ENCODE data around the gene TRIM47. TPM values are rescaled to one million over a fixed set of nuclear protein-coding genes. Genes with fewer than 3 reads are reported as not detected.

Gene TRIM47
- total RNA-seq, 1 experiment from 2014 or later = 2.5 TPM

DNA sequence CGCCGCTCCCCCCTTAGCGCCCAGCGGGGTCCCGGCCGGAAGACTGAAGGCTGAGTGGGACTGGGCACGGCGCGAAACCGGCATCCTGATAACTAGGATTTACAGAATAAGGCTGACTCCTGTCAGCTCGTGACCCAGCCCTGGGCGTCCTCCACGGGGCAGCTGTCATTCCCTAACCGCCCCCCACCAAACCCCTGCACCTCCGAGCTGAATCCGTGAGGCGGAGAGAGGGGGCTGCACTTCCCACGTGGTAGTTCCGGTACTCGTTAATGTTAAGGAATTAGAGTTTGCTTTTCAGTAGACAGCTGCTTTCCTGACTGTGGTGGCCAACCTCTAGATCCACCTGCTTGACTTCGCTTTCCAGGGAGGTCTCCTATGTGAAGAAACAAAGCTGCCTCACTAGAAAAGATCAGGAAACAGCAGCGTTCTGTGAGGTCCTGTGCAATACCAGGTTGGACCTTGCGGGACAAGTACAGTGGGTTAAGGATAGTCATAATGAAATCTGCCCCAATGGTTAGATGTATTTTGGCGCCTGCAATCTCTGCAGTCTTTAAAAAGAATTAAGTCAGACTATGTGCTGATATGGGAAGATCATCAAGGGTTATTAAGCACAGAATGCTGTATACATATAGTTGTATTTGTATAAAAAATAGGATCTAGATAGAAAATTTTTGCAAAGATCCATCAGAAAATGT, 22.2 kb downstream of the TRIM47 start:
- POLR2A ChIA-PET = interaction anchor here (1.0 to 3.2 kb wide), 6 partner anchors 40 to 215 kb away, joined by 3 to 37 read pairs (median 6); partner anchors contain the start of genes GALK1 and TRIM65
- CTCF ChIA-PET = interaction anchor here (0.6 to 3.0 kb wide), 12 partner anchors 10 to 200 kb away, joined by 3 to 34 read pairs (median 7); partner anchors contain the start of genes TRIM47 and TRIM65
- TSS peak; percentile 84 for BruUV-seq (replicated peaks)
- intact Hi-C loops (cut with micrococcal nuclease; ENCODE audit: unreplicated experiment) = no loop called here
- Mint-ChIP-seq H3K27ac (ENCODE audit: unreplicated experiment) (no peak overlapping the region), H3K27me3 (ENCODE audit: insufficient read depth, unreplicated experiment) (no peaks in the 10 kb centered on the region), H3K9me3 (ENCODE audit: unreplicated experiment) (no peaks in the 10 kb centered on the region), H3K4me1 (ENCODE audit: low read depth, unreplicated experiment) (peaks cover 12% of the 10 kb centered on the region), H3K36me3 (ENCODE audit: insufficient read depth, unreplicated experiment) (no peaks in the 10 kb centered on the region), H3K4me3 (ENCODE audit: unreplicated experiment) (no peak overlapping the region)
- Histone ChIP-seq H3K27me3 (replicated peaks; ENCODE audit: control insufficient read depth, insufficient read depth, low read length) (no peaks in the 10 kb centered on the region), H3K4me1 (peaks cover 6% of the 10 kb centered on the region), H3K9me3 (no peaks in the 10 kb centered on the region), H3K36me3 (ENCODE audit: control insufficient read depth, insufficient read depth, low read length) (no peaks in the 10 kb centered on the region), H3K4me3 (ENCODE audit: low read depth, low read length) (peak overlapping the region; percentile 85)
- DNase-seq = peak in 1 of 2 experiments; percentile 50
- TF ChIP-seq, protein P1, sequence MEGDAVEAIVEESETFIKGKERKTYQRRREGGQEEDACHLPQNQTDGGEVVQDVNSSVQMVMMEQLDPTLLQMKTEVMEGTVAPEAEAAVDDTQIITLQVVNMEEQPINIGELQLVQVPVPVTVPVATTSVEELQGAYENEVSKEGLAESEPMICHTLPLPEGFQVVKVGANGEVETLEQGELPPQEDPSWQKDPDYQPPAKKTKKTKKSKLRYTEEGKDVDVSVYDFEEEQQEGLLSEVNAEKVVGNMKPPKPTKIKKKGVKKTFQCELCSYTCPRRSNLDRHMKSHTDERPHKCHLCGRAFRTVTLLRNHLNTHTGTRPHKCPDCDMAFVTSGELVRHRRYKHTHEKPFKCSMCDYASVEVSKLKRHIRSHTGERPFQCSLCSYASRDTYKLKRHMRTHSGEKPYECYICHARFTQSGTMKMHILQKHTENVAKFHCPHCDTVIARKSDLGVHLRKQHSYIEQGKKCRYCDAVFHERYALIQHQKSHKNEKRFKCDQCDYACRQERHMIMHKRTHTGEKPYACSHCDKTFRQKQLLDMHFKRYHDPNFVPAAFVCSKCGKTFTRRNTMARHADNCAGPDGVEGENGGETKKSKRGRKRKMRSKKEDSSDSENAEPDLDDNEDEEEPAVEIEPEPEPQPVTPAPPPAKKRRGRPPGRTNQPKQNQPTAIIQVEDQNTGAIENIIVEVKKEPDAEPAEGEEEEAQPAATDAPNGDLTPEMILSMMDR (IDR thresholded peaks at IDR 0.05; ENCODE audit: insufficient read depth in 1 of 2, low read depth in 1 of 2, low read length in 1 of 2, severe bottlenecking in 1 of 2, unreplicated experiment in 1 of 2) = peak in 1 of 2 experiments; percentile 20

DNA sequence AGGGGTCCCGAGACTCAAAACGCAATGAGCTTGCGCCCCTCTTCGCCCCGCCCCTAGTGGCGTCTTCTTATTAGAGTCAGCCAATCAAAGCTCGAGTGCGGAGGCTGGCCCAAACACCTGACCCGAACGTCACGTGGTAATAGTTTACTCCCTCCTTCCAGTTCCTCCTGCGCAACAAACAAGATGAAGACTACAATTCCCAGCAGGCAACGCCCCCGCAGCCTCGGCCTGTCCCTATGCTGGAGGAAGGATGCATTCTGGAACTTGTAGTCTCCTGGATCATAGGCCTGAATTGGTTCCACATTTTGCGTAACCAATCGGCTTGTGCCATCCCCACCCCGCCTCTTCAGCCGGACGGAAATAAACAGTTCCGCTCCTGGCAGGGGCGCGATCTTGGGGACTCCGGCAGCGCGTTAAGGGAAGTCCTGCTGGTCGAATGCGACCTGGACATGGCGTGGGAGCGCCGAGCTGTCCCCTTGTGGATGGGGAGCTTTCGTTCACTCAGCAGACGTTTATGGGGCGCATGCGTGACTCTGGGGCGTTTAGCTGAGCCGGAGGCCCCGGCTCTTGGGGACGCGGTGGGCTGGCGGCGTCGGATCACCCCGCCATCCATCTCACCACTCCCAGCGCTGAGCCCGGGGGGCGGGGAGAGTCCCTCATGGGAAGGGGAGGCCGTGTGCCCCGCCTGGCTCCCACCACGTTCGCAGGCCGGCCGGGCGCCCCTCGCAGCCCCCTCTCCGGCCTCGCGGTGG, 22.9 kb downstream of the TRIM47 start, which contains the start of gene WBP2:
Gene WBP2, minus strand, starts transcription at position 26 of the 752 bp plus-strand sequence. CDS start 38 bp downstream, outside the sequence.
- DNase-seq = peak; percentile 98 to 99
- no peaks in the 10 kb centered on the region for H3K9me3 Mint-ChIP-seq (ENCODE audit: unreplicated experiment)
- BruUV-seq (replicated peaks) = no TSS peak
- peaks cover 5% of the 10 kb centered on the region for H3K36me3 Mint-ChIP-seq (ENCODE audit: insufficient read depth, unreplicated experiment)
- no peaks in the 10 kb centered on the region for H3K27me3 Mint-ChIP-seq (ENCODE audit: insufficient read depth, unreplicated experiment)
- no peak within 1 kb of the TSS for H3K27ac Mint-ChIP-seq (ENCODE audit: unreplicated experiment)
- H3K36me3 ChIP-seq (ENCODE audit: control insufficient read depth, insufficient read depth, low read length) = no peaks in the 10 kb centered on the region
- CTCF ChIA-PET = interaction anchor here (0.6 to 3.0 kb wide), 27 partner anchors 9 to 794 kb away, joined by 3 to 34 read pairs (median 6); partner anchors contain the start of genes CDK3, SMIM5, TRIM47 and TRIM65
- no peak within 1 kb of the TSS for H3K4me3 Mint-ChIP-seq (ENCODE audit: unreplicated experiment)
- H3K4me3 ChIP-seq (ENCODE audit: low read depth, low read length) = peak within 1 kb of the TSS; percentile 85
- TF ChIP-seq, protein P1 (IDR thresholded peaks at IDR 0.05; ENCODE audit: insufficient read depth in 1 of 2, low read depth in 1 of 2, low read length in 1 of 2, severe bottlenecking in 1 of 2, unreplicated experiment in 1 of 2) = peak in 1 of 2 experiments; percentile 11
- peaks cover 12% of the 10 kb centered on the region for H3K4me1 Mint-ChIP-seq (ENCODE audit: low read depth, unreplicated experiment)
- peaks cover 6% of the 10 kb centered on the region for H3K4me1 ChIP-seq
- POLR2A ChIA-PET = interaction anchor here (0.5 to 3.2 kb wide), 21 partner anchors 10 to 385 kb away, joined by 3 to 37 read pairs (median 5); partner anchors contain the start of genes FBF1, GALK1, MRPL38 and TRIM65
- no peaks in the 10 kb centered on the region for H3K9me3 ChIP-seq
- no peaks in the 10 kb centered on the region for H3K27me3 ChIP-seq (replicated peaks; ENCODE audit: control insufficient read depth, insufficient read depth, low read length)
- intact Hi-C loops (cut with micrococcal nuclease; ENCODE audit: unreplicated experiment) = loop anchor here (1.0 to 2.0 kb wide), 4 partner anchors 9 to 75 kb away; partner anchors contain the start of genes MRPL38 and UNK

DNA sequence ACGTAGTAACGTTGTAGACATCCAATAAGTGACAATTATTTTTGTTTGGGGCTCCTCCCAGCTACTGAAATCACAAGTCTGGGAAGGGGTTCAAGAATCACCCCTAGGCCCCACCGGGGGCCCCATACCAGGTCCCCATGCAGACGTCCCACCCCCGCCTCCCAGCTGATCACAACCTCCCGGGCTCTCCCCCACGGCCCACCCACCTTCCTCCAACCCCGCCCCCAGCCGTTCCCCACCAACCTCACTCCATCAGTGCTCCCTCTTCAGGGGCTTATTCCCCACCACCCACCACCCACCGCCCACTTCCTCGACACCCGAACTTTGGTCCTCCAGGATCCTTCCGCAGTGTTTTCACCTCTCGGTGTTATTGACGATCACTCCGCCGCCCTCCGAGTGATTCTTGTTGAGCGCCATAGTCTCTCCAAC, 23.5 kb downstream of the TRIM47 start:
- Histone ChIP-seq H3K4me3 (ENCODE audit: low read depth, low read length) (peak overlapping the region; percentile 84), H3K36me3 (ENCODE audit: control insufficient read depth, insufficient read depth, low read length) (no peaks in the 10 kb centered on the region), H3K27me3 (replicated peaks; ENCODE audit: control insufficient read depth, insufficient read depth, low read length) (no peaks in the 10 kb centered on the region), H3K4me1 (peaks cover 6% of the 10 kb centered on the region), H3K9me3 (no peaks in the 10 kb centered on the region)
- DNase-seq = no peak
- intact Hi-C loops (cut with micrococcal nuclease; ENCODE audit: unreplicated experiment) = loop anchor here (1.0 to 2.0 kb wide), 4 partner anchors 9 to 75 kb away; partner anchors contain the start of genes MRPL38 and UNK
- H3K9me3 Mint-ChIP-seq (ENCODE audit: unreplicated experiment) = no peaks in the 10 kb centered on the region
- H3K27ac Mint-ChIP-seq (ENCODE audit: unreplicated experiment) = no peak overlapping the region
- TF ChIP-seq, protein P1 (IDR thresholded peaks at IDR 0.05; ENCODE audit: insufficient read depth in 1 of 2, low read depth in 1 of 2, low read length in 1 of 2, severe bottlenecking in 1 of 2, unreplicated experiment in 1 of 2) = peak in 1 of 2 experiments; percentile 19
- no peaks in the 10 kb centered on the region for H3K27me3 Mint-ChIP-seq (ENCODE audit: insufficient read depth, unreplicated experiment)
- peaks cover 12% of the 10 kb centered on the region for H3K4me1 Mint-ChIP-seq (ENCODE audit: low read depth, unreplicated experiment)
- POLR2A ChIA-PET = interaction anchor here (0.5 to 3.2 kb wide), 21 partner anchors 9 to 386 kb away, joined by 3 to 37 read pairs (median 5); partner anchors contain the start of genes FBF1, GALK1, MRPL38 and TRIM65
- H3K36me3 Mint-ChIP-seq (ENCODE audit: insufficient read depth, unreplicated experiment) = peaks cover 11% of the 10 kb centered on the region
- BruUV-seq (replicated peaks) = no TSS peak
- CTCF ChIA-PET = interaction anchor here (0.6 to 3.0 kb wide), 24 partner anchors 9 to 794 kb away, joined by 3 to 34 read pairs (median 6); partner anchors contain the start of genes CDK3, SMIM5, TRIM47 and TRIM65
- no peak overlapping the region for H3K4me3 Mint-ChIP-seq (ENCODE audit: unreplicated experiment)
